HEK293 (cell line): Measurements from ENCODE around the gene OR13C2.
"Not testable (repeated sequence)": the region's sequence is repeated elsewhere in the genome, so short reads cannot be mapped to it uniquely, and the experiment has no call there.

Experiments
- CTCF ChIA-PET: fragments of 350-600 bp; formaldehyde crosslinking; extraction: SDS; loops from one replicate; lab custom pipeline; 2021; ENCODE audit warnings: antibody characterized with exemption; lab: Yijun Ruan, JAX
- POLR2A ChIA-PET: fragments of 300-600 bp; formaldehyde crosslinking; extraction: SDS; loops from one replicate; lab custom pipeline; 2020; ENCODE audit warnings: antibody characterized with exemption, inconsistent platforms; lab: Yijun Ruan, JAX
- H3K27ac ChIP-seq: fragments of 200-500 bp; sonication (Bioruptor generic); 2 replicates; pipeline ENCODE4 v1.5.1; 2014; ENCODE audit warnings: low read depth, low read length, control low read depth, inconsistent platforms; ENCODE audit errors: extremely low read depth
- H3K36me3 ChIP-seq, 2 experiments: fragments of 200-500 bp in 1 of 2; sonication (Bioruptor generic) in 1 of 2; 1 replicate in 1 of 2; 2 replicates in 1 of 2; pipeline ENCODE4 v1.5.1; 2014 to 2017; ENCODE audit warnings: inconsistent platforms in 2 of 2, low read length in 2 of 2; ENCODE audit not compliant: control insufficient read depth in 2 of 2, insufficient read depth in 1 of 2
- H3K4me1 ChIP-seq: fragments of 200-500 bp; sonication (Bioruptor generic); 2 replicates; pipeline ENCODE4 v1.5.1; 2014; ENCODE audit warnings: mild to moderate bottlenecking, low read length, inconsistent platforms; ENCODE audit not compliant: control insufficient read depth, insufficient read depth
- H3K4me3 ChIP-seq: 2 replicates; pipeline ENCODE4 v1.5.1; 2011; ENCODE audit warnings: low read depth, mild to moderate bottlenecking, control low read depth, low read length, moderate library complexity
- H3K9me3 ChIP-seq: fragments of 200-500 bp; sonication (Bioruptor generic); 2 replicates; pipeline ENCODE4 v1.5.1; 2014; ENCODE audit warnings: low read depth, low read length, inconsistent platforms; ENCODE audit not compliant: control insufficient read depth, insufficient read depth
- BCL11A ChIP-seq: fragments of 450-650 bp; formaldehyde crosslinking; IDR thresholded peaks from 2 replicates; pipeline ENCODE4 v1.5.1; 2016; ENCODE audit warnings: low read depth, missing biosample characterization, missing genetic modification characterization
- MYNN ChIP-seq: fragments of 450-650 bp; formaldehyde crosslinking; IDR thresholded peaks from 2 replicates; pipeline ENCODE4 v1.5.1; 2016; ENCODE audit warnings: missing biosample characterization, missing genetic modification characterization, borderline replicate concordance
- OSR2 ChIP-seq: fragments of 450-650 bp; formaldehyde crosslinking; IDR thresholded peaks from 2 replicates; pipeline ENCODE4 v1.5.1; 2016; ENCODE audit warnings: missing biosample characterization, missing genetic modification characterization
- REPIN1 ChIP-seq: fragments of 450-650 bp; formaldehyde crosslinking; IDR thresholded peaks from 2 replicates; pipeline ENCODE4 v1.5.1; 2017; ENCODE audit warnings: missing biosample characterization, missing genetic modification characterization, low read depth
- SCRT2 ChIP-seq: fragments of 450-650 bp; formaldehyde crosslinking; IDR thresholded peaks from 2 replicates; pipeline ENCODE4 v1.5.1; 2016; ENCODE audit warnings: missing biosample characterization, missing genetic modification characterization
- SP3 ChIP-seq: fragments of 450-650 bp; formaldehyde crosslinking; IDR thresholded peaks from 2 replicates; pipeline ENCODE4 v1.5.1; 2016; ENCODE audit warnings: missing biosample characterization, missing genetic modification characterization
- ZBTB1 ChIP-seq: fragments of 450-650 bp; formaldehyde crosslinking; IDR thresholded peaks from 2 replicates; pipeline ENCODE4 v1.5.1; 2016; ENCODE audit warnings: missing biosample characterization, missing genetic modification characterization
- ZBTB44 ChIP-seq: fragments of 450-650 bp; IDR thresholded peaks from 2 replicates; pipeline ENCODE4 v1.5.1; 2018; ENCODE audit warnings: missing biosample characterization, mild to moderate bottlenecking, missing genetic modification characterization
- ZNF184 ChIP-seq: fragments of 450-650 bp; IDR thresholded peaks from 2 replicates; pipeline ENCODE4 v1.5.1; 2018; ENCODE audit warnings: missing biosample characterization, mild to moderate bottlenecking, missing genetic modification characterization
- ZNF239 ChIP-seq: fragments of 450-650 bp; formaldehyde crosslinking; IDR thresholded peaks from 2 replicates; pipeline ENCODE4 v1.5.1; 2016; ENCODE audit warnings: missing biosample characterization, missing genetic modification characterization
- ZNF391 ChIP-seq: fragments of 450-650 bp; formaldehyde crosslinking; IDR thresholded peaks from 2 replicates; pipeline ENCODE4 v1.5.1; 2016; ENCODE audit warnings: low read depth, missing biosample characterization, missing genetic modification characterization, borderline replicate concordance
- ZNF394 ChIP-seq: fragments of 450-650 bp; formaldehyde crosslinking; IDR thresholded peaks from 2 replicates; pipeline ENCODE4 v1.5.1; 2016; ENCODE audit warnings: missing biosample characterization, missing genetic modification characterization, mild to moderate bottlenecking, moderate library complexity, borderline replicate concordance
- ZNF571 ChIP-seq: fragments of 450-650 bp; formaldehyde crosslinking; IDR thresholded peaks from 2 replicates; pipeline ENCODE4 v1.5.0; 2017; ENCODE audit warnings: missing biosample characterization, missing genetic modification characterization
- ZNF585B ChIP-seq: fragments of 450-650 bp; formaldehyde crosslinking; IDR thresholded peaks from 2 replicates; pipeline ENCODE4 v1.5.1; 2016; ENCODE audit warnings: missing biosample characterization, missing genetic modification characterization
- ZNF610 ChIP-seq: fragments of 450-650 bp; formaldehyde crosslinking; IDR thresholded peaks from 2 replicates; pipeline ENCODE4 v1.5.1; 2016; ENCODE audit warnings: missing biosample characterization, missing genetic modification characterization, borderline replicate concordance
- ZNF639 ChIP-seq: fragments of 450-650 bp; formaldehyde crosslinking; IDR thresholded peaks from 2 replicates; pipeline ENCODE4 v1.5.1; 2016; ENCODE audit warnings: missing biosample characterization, missing genetic modification characterization
- ZNF785 ChIP-seq: fragments of 450-650 bp; formaldehyde crosslinking; IDR thresholded peaks from 2 replicates; pipeline ENCODE4 v1.5.1; 2016; ENCODE audit warnings: missing biosample characterization, missing genetic modification characterization
- ZNF837 ChIP-seq: fragments of 450-650 bp; formaldehyde crosslinking; IDR thresholded peaks from 2 replicates; pipeline ENCODE4 v1.5.1; 2016; ENCODE audit warnings: missing biosample characterization, missing genetic modification characterization
- ZSCAN23 ChIP-seq: fragments of 450-650 bp; formaldehyde crosslinking; IDR thresholded peaks from 2 replicates; pipeline ENCODE4 v1.5.1; 2016; ENCODE audit warnings: missing biosample characterization, missing genetic modification characterization
- TF ChIP-seq, protein P1 (sequence below): fragments of 450-650 bp; formaldehyde crosslinking; IDR thresholded peaks from 2 replicates; pipeline ENCODE4 v1.5.1; 2017; ENCODE audit warnings: missing biosample characterization, missing genetic modification characterization

The OR13C2 gene

DNA sequence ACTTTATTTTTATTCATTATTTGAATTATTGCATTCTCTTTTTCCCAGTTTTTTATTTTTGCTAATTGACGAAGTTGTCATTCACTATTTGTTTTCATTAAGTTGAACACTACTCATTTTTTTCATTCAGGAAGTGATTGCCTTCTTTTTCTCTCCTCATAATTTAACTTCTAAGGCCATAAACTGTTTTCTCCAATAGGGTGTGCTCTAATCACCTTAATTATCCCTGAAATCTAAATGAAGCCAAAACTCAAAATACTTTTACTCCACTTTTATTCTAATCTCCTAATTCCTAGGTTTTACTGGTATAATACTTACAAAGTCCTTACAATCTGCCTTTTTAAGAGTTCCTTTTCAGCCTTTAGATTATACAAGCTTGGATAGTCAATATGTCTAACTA is 2.9 kb upstream of the OR13C2 start:
- Histone ChIP-seq H3K27ac (no peak overlapping the region), H3K4me1 (no peaks in the 10 kb centered on the region), H3K9me3 (no peaks in the 10 kb centered on the region), H3K4me3 (no peak overlapping the region), H3K36me3 (no peaks in the 10 kb centered on the region)
- TF ChIP-seq BCL11A (no peak), ZNF610 (tag by site-specific recombination) (no peak), ZNF394 (tag by site-specific recombination) (no peak), ZNF239 (tag by site-specific recombination) (no peak), REPIN1 (tag by site-specific recombination) (no peak), SCRT2 (tag by site-specific recombination) (no peak), ZNF785 (tag by site-specific recombination) (no peak)
- ChIA-PET CTCF (interaction anchor here (0.6 to 0.7 kb wide), 2 partner anchors 21 to 1272 kb away, joined by 3 read pairs; no protein-coding TSS in a partner anchor), POLR2A (no interaction called here)

DNA sequence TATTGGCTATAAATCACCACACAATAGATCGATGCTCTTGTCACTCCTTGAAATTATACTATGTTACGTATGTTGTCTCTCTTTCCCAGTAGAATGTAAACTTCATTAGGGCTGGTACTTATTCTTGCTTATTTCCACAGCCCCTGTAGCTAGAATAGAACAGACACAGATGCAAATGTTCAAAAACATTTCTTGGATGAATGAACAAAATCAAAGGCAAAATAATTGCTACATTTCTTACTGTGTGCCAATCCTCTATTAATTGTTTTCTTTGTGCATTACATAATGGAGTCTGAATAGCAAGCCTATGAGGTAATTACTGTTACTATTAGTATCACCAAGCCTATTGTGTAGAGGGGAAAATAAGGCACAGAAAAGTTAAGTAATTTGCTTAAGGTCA is 725 bp upstream of the OR13C2 start:
- Histone ChIP-seq H3K9me3 (no peaks in the 10 kb centered on the region), H3K27ac (no peak overlapping the region), H3K36me3 (no peaks in the 10 kb centered on the region), H3K4me1 (no peaks in the 10 kb centered on the region), H3K4me3 (no peak overlapping the region)
- POLR2A ChIA-PET: no interaction called here
- TF ChIP-seq ZNF571 (tag by site-specific recombination) (no peak), ZNF184 (tag by site-specific recombination) (no peak), SP3 (tag by site-specific recombination) (no peak), ZBTB1 (tag by site-specific recombination) (no peak), ZSCAN23 (tag by site-specific recombination) (no peak), ZBTB44 (tag by site-specific recombination) (no peak), ZNF391 (tag by site-specific recombination) (no peak), OSR2 (tag by site-specific recombination) (no peak), ZNF837 (no peak)
- TF ChIP-seq, protein P1, sequence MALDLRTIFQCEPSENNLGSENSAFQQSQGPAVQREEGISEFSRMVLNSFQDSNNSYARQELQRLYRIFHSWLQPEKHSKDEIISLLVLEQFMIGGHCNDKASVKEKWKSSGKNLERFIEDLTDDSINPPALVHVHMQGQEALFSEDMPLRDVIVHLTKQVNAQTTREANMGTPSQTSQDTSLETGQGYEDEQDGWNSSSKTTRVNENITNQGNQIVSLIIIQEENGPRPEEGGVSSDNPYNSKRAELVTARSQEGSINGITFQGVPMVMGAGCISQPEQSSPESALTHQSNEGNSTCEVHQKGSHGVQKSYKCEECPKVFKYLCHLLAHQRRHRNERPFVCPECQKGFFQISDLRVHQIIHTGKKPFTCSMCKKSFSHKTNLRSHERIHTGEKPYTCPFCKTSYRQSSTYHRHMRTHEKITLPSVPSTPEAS (tag by site-specific recombination): no peak
- CTCF ChIA-PET: no interaction called here

DNA sequence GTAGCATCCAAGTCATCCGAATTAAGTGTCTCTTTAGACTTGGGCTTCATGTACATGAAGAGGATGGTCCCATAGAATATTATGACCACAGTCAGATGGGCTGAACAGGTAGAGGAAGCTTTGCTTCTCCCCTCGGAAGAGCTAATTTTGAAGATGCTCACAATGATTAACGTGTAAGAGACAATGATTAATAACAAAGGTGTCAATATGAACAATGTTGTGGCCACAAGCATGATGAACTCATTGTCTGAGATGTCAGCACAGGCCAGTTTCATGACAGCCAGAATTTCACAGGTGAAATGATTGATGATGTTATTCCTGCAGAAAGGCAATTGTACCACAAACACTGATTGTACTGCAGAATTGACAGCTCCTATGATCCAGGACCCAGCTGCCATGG is 626 bp downstream of the OR13C2 start:
- no peaks in the 10 kb centered on the region for H3K9me3 ChIP-seq
- no peak for TF ChIP-seq ZNF639 (tag by site-specific recombination)
- no peak for TF ChIP-seq MYNN
- no peak for TF ChIP-seq ZNF585B (tag by site-specific recombination)
- no peak for TF ChIP-seq ZBTB44 (tag by site-specific recombination)
- ChIA-PET POLR2A (no interaction called here), CTCF (no interaction called here)
- no peak overlapping the region for H3K4me3 ChIP-seq
- H3K27ac ChIP-seq: no peak overlapping the region
- no peaks in the 10 kb centered on the region for H3K36me3 ChIP-seq
- H3K4me1 ChIP-seq: no peaks in the 10 kb centered on the region

DNA sequence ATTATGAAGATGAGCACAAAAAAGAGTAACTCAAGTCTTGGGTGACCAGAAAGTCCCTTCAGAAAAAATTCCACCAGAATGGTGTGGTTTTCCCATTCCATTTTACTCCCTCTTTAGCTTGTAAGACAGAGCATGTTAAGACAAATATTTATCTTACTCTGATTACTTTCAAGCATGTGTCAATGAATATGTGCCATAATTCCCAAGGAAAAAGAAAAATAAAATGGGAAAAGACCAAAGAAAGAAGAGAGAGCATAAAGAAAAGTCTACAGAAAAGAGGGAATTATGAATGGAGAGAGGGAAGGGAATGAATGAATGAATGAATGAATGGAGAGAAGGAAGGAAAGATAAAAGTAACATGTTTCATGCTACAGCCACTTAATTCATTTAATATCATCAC is 6.1 kb downstream of the OR13C2 start, which contains the start of gene OR13C5:
TSS of gene OR13C5 (minus strand) at position 101 of the 400 bp plus-strand sequence. CDS start at position 101, 0 bp downstream.
- CTCF ChIA-PET, H3K9me3 ChIP-seq, POLR2A ChIA-PET, H3K4me3 ChIP-seq, H3K27ac ChIP-seq, H3K4me1 ChIP-seq, H3K36me3 ChIP-seq: not testable (repeated sequence)

GRCh38 chr9:104598749-104599148 is 6.7 kb downstream of the OR13C2 start:
- H3K36me3 ChIP-seq, CTCF ChIA-PET, H3K4me3 ChIP-seq, H3K27ac ChIP-seq, POLR2A ChIA-PET, H3K4me1 ChIP-seq, H3K9me3 ChIP-seq: not testable (repeated sequence)
